Stimulated activated CD8-positive, alpha-beta memory T cell treated with anti-CD3 and anti-CD28 coated beads, Interleukin-12 subunit alpha, Interleukin-12 subunit beta, amount 100 ng/mL, for 1 hour (primary cell): Measurements from ENCODE around the gene NOS1.

ENCODE experiments used
- DNase-seq: peaks from one replicate; pipeline ENCODE4 v3.0.0-alpha.2; 2020; ENCODE audit warnings: low read depth

Gene NOS1

DNA sequence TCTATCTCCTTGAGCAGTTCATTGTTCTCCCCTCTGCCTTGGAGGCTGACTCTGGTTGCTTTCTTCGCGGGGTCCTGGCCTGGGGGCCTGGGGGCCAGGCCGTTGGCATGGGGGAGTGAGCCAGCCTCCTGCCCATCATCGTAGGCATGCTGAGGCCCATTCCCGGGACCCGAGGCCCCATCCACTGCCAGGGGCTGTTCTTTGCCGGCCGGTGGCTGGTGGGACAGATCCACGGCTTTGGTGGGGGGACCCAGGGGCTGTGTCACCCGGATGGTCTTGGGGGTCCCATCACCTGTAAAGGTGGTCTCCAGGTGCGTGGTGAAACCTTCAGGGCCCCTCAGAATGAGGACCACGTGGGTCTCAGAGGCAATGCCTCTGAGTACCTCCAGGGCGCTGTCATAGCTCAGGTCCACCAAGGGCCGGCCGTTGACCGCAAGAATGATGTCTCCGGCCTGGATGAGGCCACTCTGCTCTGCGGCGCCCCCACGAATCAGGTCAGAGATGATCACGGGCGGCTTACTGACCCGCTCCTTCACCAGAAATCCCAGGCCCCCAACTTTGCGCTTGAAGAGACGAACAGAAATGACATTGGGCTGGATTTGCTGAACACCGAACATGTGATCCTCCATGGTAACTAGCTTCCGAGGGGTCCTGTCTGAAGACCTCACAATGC, 30.8 kb downstream of the NOS1 start:
- DNase-seq, result no peak

- DNase-seq, result no peak
Observed at GRCh38 chr12:117329756-117330155, 31.7 kb downstream of the NOS1 start.

DNA sequence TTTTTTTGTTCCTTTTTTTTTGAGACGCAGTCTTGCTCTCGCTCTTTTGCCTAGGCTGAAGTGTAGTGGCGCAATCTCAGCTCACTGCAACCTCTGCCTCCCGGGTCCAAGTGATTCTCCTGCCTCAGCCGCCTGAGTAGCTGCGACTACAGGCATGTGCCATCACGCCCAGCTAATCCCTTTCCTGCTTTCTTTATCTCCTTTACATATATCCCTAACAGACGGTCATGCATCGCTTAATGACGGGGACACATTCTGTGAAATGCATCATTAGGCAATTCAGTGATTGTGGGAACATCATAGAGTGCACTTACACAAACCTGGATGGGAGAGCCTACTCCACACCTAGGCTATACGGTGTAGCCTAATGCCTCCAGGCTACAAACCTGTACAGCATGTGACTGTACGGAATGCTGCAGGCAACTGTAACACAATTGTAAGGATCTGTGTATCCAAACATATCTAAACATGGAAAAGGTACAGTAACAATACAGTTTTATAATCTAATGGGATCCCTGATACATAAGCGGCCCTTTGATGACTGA, 32.8 kb downstream of the NOS1 start:
- no peak for DNase-seq

- DNase-seq, result no peak
Observed at GRCh38 chr12:117322428-117322827, 39.0 kb downstream of the NOS1 start.

- DNase-seq, result no peak
Observed at GRCh38 chr12:117321572-117321971, 39.9 kb downstream of the NOS1 start.

- DNase-seq, result no peak
Observed at GRCh38 chr12:117318591-117318990, 42.8 kb downstream of the NOS1 start.

DNA sequence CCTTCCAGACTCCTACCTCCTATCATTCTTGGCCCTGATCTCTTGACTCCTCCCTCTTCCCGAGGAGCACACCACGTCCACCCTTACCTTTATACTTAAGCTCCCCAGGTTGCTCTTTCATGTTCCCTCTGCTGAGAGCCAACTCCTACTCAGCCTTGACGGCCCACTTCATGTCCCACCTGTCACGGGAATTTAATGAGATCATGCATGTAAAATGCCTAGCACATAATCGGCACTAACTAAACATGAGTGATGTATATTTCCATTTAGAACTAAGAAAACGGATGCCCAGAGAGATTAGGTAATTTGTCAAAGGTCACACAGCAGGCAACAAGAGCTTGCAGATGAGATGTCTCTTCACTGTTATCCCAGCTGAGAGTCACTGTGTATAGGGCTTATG, 45.1 kb downstream of the NOS1 start:
- DNase-seq, result no peak

DNA sequence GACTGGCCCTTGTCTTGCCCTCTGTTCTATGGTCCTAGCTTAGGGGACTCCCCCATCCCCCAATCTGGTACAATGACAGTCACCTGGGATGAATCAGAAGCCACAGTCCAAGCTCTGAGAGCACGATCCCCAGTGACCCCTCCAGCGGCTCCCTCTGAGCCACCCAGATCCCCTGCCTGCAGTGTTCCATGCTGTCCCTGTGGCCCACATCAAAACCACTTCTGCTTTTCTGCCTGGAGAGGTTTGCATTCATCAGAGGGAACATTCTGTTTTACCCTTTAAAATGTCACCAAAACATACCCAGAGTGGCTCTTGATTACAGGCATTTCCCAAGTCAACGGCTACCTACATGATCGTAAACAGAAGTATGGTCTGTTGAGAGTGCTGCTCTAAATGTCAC, 47.5 kb downstream of the NOS1 start:
- no peak for DNase-seq

- DNase-seq, result no peak
Observed at GRCh38 chr12:117312770-117313169, 48.7 kb downstream of the NOS1 start.

GRCh38 chr12:117309276-117309925, 52.0 kb downstream of the NOS1 start:
- DNase-seq, result no peak

- DNase-seq, result no peak
Observed at GRCh38 chr12:117300174-117300573, 61.3 kb downstream of the NOS1 start.

DNA sequence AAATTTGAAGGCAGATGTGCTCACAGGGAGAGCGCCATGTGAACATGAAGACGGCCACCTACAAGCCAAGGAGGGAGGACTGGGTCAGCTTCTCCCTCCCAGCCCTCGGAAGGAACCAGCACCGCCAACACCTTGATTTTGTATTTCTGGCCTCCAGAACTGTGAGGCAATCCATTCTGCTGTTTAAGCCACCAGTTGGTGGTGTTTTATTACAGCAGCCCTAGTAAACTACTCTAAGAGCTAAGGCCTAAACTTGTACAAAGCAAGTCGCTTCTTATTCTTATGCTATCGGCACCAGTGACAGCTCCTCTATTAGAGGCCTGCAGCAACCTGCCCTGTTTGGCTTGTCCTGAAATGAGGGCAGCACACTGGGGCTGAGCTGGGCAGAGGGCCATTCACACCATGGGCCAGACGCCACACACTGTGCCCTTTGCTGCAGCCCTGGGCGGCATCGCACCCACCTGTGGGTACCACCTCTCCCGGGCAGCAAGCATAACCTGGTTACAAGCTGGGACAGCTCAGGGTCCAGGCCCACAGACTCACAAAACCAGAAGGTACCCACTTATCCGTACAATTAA, 62.7 kb downstream of the NOS1 start:
- DNase-seq, result no peak

DNA sequence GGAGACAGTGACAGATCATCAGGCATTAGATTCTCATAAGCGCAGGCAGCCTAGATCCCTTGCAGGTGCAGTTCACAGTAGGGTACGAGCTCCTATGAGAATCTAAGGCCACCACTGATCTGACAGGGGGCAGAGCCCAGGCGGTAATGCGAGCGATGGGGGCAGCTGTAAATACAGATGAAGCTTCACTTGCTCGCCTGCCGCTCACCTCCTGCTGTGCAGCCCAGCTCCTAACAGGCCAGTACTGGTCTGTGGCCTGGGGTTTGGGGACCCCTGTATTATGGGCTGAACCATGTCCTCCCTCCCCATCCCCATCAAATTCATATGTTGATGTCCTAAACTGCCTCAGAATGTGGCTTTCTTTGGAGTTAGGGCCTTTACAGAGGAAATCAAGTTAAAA, 63.2 kb downstream of the NOS1 start:
- no peak for DNase-seq

- DNase-seq, result no peak
Observed at GRCh38 chr12:117294189-117294603, 67.2 kb downstream of the NOS1 start.

- DNase-seq, result no peak
Observed at GRCh38 chr12:117293510-117293909, 67.9 kb downstream of the NOS1 start.

- no peak for DNase-seq
Observed at GRCh38 chr12:117292688-117293087, 68.7 kb downstream of the NOS1 start.

- DNase-seq, result no peak
Observed at GRCh38 chr12:117284140-117284539, 77.3 kb downstream of the NOS1 start.

GRCh38 chr12:117282490-117282889, 78.9 kb downstream of the NOS1 start:
- DNase-seq, result no peak

- no peak for DNase-seq
Observed at GRCh38 chr12:117280019-117280680, 81.3 kb downstream of the NOS1 start.

DNA sequence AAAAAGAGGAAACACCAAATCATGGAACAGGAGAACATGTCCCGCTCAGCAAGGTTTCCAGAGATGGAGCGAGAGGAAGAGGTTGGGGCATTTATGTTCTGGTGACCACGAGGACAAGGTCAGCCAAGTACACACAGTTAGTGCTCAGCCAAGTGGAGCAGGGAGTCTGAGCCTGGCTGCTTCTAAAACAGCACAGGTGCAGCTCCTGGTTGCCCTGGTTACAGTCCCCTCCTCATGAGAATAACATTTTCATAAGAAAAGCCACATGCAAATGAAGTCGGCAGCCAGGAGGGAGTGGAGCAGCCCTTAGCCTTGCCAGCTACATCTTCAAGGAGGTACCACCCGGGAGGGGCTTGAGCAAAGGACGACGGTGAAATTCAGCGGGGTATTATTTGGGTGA, 81.8 kb downstream of the NOS1 start:
- no peak for DNase-seq

DNA sequence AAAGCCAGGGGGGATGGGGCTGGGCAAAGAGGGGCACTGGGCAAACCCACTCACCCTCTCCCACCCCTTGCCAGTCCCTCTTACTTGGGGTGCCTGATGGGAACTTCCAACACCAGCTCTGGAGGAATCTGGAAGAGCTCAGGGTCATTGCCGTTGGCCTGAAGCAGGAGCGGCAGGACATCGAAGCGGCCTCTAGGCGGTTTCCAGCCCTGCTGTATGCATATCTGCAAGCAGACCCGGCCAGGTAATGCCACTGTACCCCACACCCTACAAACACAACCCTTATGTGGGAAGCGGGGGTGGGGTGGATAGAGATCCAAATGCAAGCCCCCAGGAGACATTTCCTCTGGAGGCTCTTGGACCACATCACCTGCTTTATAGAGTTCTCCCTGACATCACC, 83.6 kb downstream of the NOS1 start:
- DNase-seq, result no peak

- DNase-seq, result no peak
Observed at GRCh38 chr12:117273091-117273490, 88.3 kb downstream of the NOS1 start.

GRCh38 chr12:117272690-117273089, 88.7 kb downstream of the NOS1 start:
- DNase-seq, result no peak
